NB4 (cell line): ENCODE results near the gene FADS3.

Experiments
- MYC ChIP-seq: IDR thresholded peaks from 2 replicates; pipeline ENCODE4 v1.6.1; 2011; ENCODE audit warnings: low read depth, low read length
- POLR2A ChIP-seq: IDR thresholded peaks from 2 replicates; pipeline ENCODE4 v1.6.1; 2011; ENCODE audit warnings: mild to moderate bottlenecking; ENCODE audit not compliant: insufficient read length; ENCODE audit errors: extremely low read depth
- TF ChIP-seq, protein P1 (sequence below): IDR thresholded peaks from one replicate; pipeline ENCODE4 v1.5.1; 2012; ENCODE audit warnings: low read depth, low read length
- TF ChIP-seq, protein P2 (sequence below): IDR thresholded peaks from 2 replicates; pipeline ENCODE4 v1.6.1; 2011; ENCODE audit warnings: low read depth, low read length

DNA sequence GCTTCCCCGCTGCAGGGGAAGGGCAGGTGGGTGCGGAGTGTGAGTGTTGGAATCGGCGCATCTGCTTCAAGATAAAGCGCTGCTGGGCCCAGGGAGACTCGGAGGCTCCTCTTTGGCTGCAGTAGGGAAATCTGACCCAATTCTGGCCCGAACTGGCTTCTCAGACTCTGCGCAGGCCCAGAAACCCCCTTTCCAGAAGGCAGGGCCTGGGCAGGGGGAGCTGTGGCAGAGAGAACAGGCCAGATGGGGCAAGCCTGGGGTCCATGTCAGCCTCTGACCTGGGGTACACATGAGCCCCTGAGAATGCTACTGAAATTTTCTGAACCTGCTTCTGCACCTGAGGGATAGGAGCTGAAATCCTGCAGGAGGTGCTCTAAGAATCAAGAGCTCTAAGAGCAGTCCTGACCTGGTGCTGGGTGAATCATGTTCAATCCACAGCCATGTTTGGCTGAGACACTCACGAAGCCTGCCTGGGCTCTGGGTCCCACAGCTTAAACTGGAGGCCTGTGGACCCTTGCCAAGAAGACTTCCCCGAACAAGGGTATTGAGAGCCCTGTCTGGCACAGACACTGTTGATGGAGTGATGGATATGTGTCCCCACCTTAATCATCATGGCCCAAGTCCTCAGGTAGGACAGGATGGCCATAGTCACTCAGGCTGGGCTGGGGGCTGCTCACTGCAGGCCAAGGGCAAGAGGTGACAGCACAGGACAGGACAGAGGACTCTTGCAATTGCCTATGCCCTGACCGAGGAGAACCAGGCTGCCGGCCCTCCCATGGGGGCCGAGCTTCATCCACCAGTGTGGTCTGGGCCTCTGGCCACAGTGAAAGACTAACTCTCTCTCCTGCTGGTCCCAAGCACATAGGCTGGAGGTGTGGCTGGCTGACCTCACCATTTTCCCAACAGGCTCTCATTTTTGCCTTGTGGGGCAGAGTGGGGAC, 19.1 kb upstream of the FADS3 start:
- TF ChIP-seq, protein P1, sequence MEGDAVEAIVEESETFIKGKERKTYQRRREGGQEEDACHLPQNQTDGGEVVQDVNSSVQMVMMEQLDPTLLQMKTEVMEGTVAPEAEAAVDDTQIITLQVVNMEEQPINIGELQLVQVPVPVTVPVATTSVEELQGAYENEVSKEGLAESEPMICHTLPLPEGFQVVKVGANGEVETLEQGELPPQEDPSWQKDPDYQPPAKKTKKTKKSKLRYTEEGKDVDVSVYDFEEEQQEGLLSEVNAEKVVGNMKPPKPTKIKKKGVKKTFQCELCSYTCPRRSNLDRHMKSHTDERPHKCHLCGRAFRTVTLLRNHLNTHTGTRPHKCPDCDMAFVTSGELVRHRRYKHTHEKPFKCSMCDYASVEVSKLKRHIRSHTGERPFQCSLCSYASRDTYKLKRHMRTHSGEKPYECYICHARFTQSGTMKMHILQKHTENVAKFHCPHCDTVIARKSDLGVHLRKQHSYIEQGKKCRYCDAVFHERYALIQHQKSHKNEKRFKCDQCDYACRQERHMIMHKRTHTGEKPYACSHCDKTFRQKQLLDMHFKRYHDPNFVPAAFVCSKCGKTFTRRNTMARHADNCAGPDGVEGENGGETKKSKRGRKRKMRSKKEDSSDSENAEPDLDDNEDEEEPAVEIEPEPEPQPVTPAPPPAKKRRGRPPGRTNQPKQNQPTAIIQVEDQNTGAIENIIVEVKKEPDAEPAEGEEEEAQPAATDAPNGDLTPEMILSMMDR: no peak
- TF ChIP-seq, protein P2, sequence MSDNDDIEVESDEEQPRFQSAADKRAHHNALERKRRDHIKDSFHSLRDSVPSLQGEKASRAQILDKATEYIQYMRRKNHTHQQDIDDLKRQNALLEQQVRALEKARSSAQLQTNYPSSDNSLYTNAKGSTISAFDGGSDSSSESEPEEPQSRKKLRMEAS: no peak
- TF ChIP-seq POLR2A (no peak), MYC (no peak)
